COLO829 (cell line): Measurements from ENCODE around the gene QPRT.
A peak's percentile ranks its signal among the peaks of the same experiment; 100 is the strongest.
"Not testable (repeated sequence)": the region's sequence is repeated elsewhere in the genome, so short reads cannot be mapped to it uniquely, and the experiment has no call there.

Source experiments
- DNase-seq: peaks from one replicate; pipeline ENCODE4 v3.0.0; 2012; ENCODE audit warnings: low spot score

QPRT gene

GRCh38 chr16:29694384-29695195, 15.6 kb downstream of the QPRT start:
- DNase-seq = no peak

- not testable (repeated sequence) for DNase-seq
Measured at GRCh38 chr16:29695675-29696074, 16.7 kb downstream of the QPRT start.

GRCh38 chr16:29696881-29697331, 17.9 kb downstream of the QPRT start:
- DNase-seq = no peak

GRCh38 chr16:29697391-29697790, 18.4 kb downstream of the QPRT start:
- DNase-seq = no peak

- DNase-seq = no peak
Measured at GRCh38 chr16:29698042-29698441, 19.1 kb downstream of the QPRT start.

GRCh38 chr16:29698484-29699323, 19.7 kb downstream of the QPRT start:
- no peak for DNase-seq

- DNase-seq = no peak
Measured at GRCh38 chr16:29699324-29700219, 20.6 kb downstream of the QPRT start.

GRCh38 chr16:29700253-29700987, 21.4 kb downstream of the QPRT start:
- peak; percentile 93 for DNase-seq

GRCh38 chr16:29701214-29701555, 22.2 kb downstream of the QPRT start:
- DNase-seq = no peak

GRCh38 chr16:29702269-29702668, 23.3 kb downstream of the QPRT start:
- DNase-seq = no peak

GRCh38 chr16:29705030-29705429, 26.1 kb downstream of the QPRT start:
- peak; percentile 51 for DNase-seq

GRCh38 chr16:29707160-29707559, 28.2 kb downstream of the QPRT start:
- not testable (repeated sequence) for DNase-seq

- no peak for DNase-seq
Measured at GRCh38 chr16:29708917-29709600, 30.1 kb downstream of the QPRT start.

GRCh38 chr16:29709657-29710056, 30.7 kb downstream of the QPRT start:
- DNase-seq = not testable (repeated sequence)

GRCh38 chr16:29710227-29711219, 31.5 kb downstream of the QPRT start:
- peak; percentile 74 for DNase-seq

GRCh38 chr16:29712809-29713208, 33.8 kb downstream of the QPRT start:
- DNase-seq = no peak

- no peak for DNase-seq
Measured at GRCh38 chr16:29714396-29714795, 35.4 kb downstream of the QPRT start.

- no peak for DNase-seq
Measured at GRCh38 chr16:29714972-29715371, 36.0 kb downstream of the QPRT start.

- no peak for DNase-seq
Measured at GRCh38 chr16:29717113-29717512, 38.1 kb downstream of the QPRT start.

GRCh38 chr16:29719063-29719462, 40.1 kb downstream of the QPRT start:
- no peak for DNase-seq
